ENCODE measurements around the gene FAM13C. TPM values are rescaled to one million over a fixed set of nuclear protein-coding genes. Genes with fewer than 3 reads are reported as not detected.

The FAM13C gene
- total RNA-seq, 4 donors from 2014 or later = 5.0 to 18.5 (median 9.7) TPM

DNA sequence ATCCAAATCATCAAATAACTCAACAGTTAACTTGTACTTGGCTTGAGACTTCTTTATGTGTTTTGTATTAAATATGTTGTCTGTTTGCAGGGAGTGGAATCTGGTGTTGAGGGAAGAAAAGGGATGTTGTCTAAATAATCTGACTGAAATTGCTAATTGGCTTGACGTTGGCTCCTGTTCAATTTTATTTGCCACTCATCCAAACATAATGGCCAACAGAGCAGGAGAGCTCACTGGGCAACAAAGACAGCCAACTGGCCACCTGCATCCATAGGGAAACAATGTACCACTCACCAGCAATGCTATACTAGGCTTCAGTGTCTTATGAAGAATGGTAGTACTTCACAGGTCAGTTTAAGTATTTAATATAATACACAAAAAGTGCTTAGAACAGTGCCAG lies 80.5 kb downstream of the FAM13C start:
- intact Hi-C loops (cut with DNase I; ENCODE audit: low total_unique reads) = loop anchor here (10.0 kb wide), 1 partner anchor 1933 kb away; no protein-coding TSS in a partner anchor
- no peak for DNase-seq (ENCODE audit: low spot score in 2 of 2)
- H3K4me3 ChIP-seq (ENCODE audit: low read depth, poor library complexity, severe bottlenecking) = no peak overlapping the region
- WGBS, 2 donors = 46 to 64% methylated on average over 1 of the region's 1 CpG
- TF ChIP-seq POLR2A (IDR thresholded peaks at IDR 0.05) = no peak
- TF ChIP-seq, protein P1, sequence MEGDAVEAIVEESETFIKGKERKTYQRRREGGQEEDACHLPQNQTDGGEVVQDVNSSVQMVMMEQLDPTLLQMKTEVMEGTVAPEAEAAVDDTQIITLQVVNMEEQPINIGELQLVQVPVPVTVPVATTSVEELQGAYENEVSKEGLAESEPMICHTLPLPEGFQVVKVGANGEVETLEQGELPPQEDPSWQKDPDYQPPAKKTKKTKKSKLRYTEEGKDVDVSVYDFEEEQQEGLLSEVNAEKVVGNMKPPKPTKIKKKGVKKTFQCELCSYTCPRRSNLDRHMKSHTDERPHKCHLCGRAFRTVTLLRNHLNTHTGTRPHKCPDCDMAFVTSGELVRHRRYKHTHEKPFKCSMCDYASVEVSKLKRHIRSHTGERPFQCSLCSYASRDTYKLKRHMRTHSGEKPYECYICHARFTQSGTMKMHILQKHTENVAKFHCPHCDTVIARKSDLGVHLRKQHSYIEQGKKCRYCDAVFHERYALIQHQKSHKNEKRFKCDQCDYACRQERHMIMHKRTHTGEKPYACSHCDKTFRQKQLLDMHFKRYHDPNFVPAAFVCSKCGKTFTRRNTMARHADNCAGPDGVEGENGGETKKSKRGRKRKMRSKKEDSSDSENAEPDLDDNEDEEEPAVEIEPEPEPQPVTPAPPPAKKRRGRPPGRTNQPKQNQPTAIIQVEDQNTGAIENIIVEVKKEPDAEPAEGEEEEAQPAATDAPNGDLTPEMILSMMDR (IDR thresholded peaks at IDR 0.05) = no peak

DNA sequence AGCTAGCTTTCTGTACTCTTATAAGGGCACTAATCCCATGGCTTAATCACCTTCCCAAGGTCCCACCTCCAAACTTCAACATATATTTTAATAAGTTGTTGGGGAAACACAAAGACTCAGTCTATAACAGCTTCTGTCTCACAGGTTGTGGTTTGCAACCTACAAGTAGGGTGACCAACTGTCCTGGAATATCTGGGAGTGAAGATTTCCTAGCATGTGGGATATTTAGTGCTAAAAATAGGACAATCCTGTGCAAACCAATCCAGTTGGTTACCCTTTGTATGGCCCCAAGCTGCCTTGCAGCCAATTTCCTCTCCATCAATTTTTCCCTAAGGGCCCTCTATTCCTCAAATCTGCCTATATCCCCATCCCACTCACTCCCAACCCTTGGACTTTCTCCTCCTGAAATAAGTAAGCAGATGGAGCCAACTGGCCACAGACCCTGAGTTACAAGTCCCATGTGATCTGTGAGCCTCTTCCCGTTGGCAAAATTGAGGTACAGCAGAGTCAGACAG lies 82.3 kb downstream of the FAM13C start:
- H3K4me3 ChIP-seq (ENCODE audit: low read depth, poor library complexity, severe bottlenecking) = no peak overlapping the region
- WGBS, 2 donors = 85 to 93% methylated on average over 1 of the region's 1 CpG
- DNase-seq (ENCODE audit: low spot score in 2 of 2) = no peak
- TF ChIP-seq, protein P1 (IDR thresholded peaks at IDR 0.05) = no peak
- no peak for TF ChIP-seq POLR2A (IDR thresholded peaks at IDR 0.05)
- intact Hi-C loops (cut with DNase I; ENCODE audit: low total_unique reads) = loop anchor here (10.0 kb wide), 1 partner anchor 1935 kb away; no protein-coding TSS in a partner anchor

DNA sequence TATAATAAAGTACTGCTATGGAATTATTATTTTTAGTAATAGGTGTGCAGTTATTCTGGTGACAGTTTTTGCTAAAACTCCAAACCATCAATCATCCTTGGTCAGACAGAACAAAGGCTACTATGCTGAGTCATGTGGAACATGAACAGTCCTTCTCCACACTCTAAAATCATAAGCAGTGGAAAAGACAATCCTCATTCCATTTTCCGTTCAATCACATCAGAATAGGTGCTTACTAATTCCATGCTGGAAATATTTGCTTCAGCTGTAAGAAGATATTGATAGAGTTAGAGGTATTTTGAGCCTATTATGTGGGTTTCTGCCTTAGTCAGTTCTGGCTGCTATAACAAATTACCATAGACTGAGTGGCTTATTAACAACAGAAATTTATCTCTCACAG lies 82.9 kb downstream of the FAM13C start:
- intact Hi-C loops (cut with DNase I; ENCODE audit: low total_unique reads) = no loop called here
- TF ChIP-seq, protein P1 (IDR thresholded peaks at IDR 0.05) = no peak
- TF ChIP-seq POLR2A (IDR thresholded peaks at IDR 0.05) = no peak
- no peak overlapping the region for H3K4me3 ChIP-seq (ENCODE audit: low read depth, poor library complexity, severe bottlenecking)
- no peak for DNase-seq (ENCODE audit: low spot score in 2 of 2)
- WGBS, 2 donors = 82 to 100% methylated on average over 1 of the region's 1 CpG

DNA sequence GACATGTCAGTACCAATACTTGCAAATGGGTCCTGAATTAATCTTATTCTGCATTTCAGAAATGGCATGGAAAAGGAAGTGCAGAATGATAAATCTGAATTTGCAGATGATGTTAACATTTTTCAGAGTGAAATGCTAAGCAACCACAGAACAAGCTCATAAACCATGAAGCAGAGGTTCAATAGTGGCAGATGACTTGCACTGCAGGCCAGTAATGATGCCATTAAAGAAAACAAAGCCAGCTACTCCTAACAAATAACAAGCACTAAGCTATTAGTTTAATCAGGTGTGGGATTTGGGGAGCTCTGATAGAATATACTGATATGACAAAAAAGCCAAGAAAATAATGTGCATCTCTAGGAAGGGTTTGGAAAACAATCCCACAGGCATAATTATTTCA lies 85.4 kb downstream of the FAM13C start:
- DNase-seq (ENCODE audit: low spot score in 2 of 2) = no peak
- TF ChIP-seq POLR2A (IDR thresholded peaks at IDR 0.05) = no peak
- TF ChIP-seq, protein P1 (IDR thresholded peaks at IDR 0.05) = no peak
- H3K4me3 ChIP-seq (ENCODE audit: low read depth, poor library complexity, severe bottlenecking) = no peak overlapping the region
- intact Hi-C loops (cut with DNase I; ENCODE audit: low total_unique reads) = no loop called here

DNA sequence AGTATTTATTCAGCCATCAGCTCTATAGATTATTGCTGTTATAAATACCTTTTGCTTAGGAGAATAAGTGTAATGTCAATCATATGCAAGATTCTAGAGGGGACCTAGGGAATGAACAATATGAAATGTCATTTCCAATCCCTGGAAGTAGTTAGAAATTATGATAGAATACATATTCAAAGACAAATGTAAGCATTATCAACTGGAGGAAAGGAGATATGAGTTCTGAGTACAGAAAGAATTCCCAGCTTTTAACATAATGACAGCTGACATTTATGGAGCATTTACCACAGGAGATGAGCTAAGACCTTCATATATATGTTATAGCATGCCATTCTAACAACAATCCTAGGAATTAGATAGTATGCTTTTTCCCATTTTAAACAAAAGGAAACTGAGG lies 86.2 kb downstream of the FAM13C start:
- TF ChIP-seq POLR2A (IDR thresholded peaks at IDR 0.05) = no peak
- TF ChIP-seq, protein P1 (IDR thresholded peaks at IDR 0.05) = no peak
- DNase-seq (ENCODE audit: low spot score in 2 of 2) = no peak
- intact Hi-C loops (cut with DNase I; ENCODE audit: low total_unique reads) = no loop called here
- no peak overlapping the region for H3K4me3 ChIP-seq (ENCODE audit: low read depth, poor library complexity, severe bottlenecking)

DNA sequence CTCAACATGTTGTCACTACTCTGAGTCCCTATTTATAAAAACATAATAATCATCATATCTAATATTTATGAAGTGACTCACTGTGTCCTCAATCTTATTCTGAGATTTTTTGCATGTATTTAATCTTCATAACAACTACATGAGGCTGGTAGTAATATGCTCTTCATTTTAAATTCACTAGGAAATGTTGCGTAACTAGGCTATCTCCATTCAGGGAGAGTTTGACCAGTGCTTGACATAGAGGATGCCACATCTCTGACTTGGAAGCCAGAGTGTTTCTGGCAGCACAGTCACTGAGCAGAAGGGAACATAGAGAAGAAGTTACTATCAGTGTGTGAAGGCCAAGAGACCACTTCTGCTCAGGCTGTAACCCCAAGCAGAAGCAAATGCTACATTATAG lies 88.9 kb downstream of the FAM13C start:
- WGBS, 2 donors = 92% methylated on average over 1 of the region's 1 CpG
- no peak for TF ChIP-seq POLR2A (IDR thresholded peaks at IDR 0.05)
- TF ChIP-seq, protein P1 (IDR thresholded peaks at IDR 0.05) = no peak
- H3K4me3 ChIP-seq (ENCODE audit: low read depth, poor library complexity, severe bottlenecking) = no peak overlapping the region
- intact Hi-C loops (cut with DNase I; ENCODE audit: low total_unique reads) = no loop called here
- DNase-seq (ENCODE audit: low spot score in 2 of 2) = no peak
